KMS-11 (cell line): ENCODE results near the gene UBE2J1.
A peak's percentile ranks its signal among the peaks of the same experiment; 100 is the strongest.

Experiments
- H2AFZ ChIP-seq: fragments of 200-600 bp; sonication (generic); 2 replicates; pipeline ENCODE4 v1.6.1; 2016; ENCODE audit warnings: antibody characterized with exemption, mixed run types, low read depth
- H3K27ac ChIP-seq: fragments of 200-600 bp; sonication (generic); 2 replicates; pipeline ENCODE4 v1.6.1; 2016; ENCODE audit warnings: mild to moderate bottlenecking, mixed run types
- H3K27me3 ChIP-seq: fragments of 200-600 bp; sonication (generic); 2 replicates; pipeline ENCODE4 v1.6.1; 2017; ENCODE audit warnings: mild to moderate bottlenecking, low read depth, mixed run types, moderate library complexity; ENCODE audit not compliant: insufficient read depth
- H3K36me3 ChIP-seq: fragments of 200-600 bp; sonication (generic); 2 replicates; pipeline ENCODE4 v1.6.1; 2017; ENCODE audit warnings: mild to moderate bottlenecking, mixed run types; ENCODE audit not compliant: insufficient read depth
- H3K4me1 ChIP-seq: fragments of 200-600 bp; sonication (generic); 2 replicates; pipeline ENCODE4 v1.6.1; 2016; ENCODE audit warnings: mild to moderate bottlenecking, low read depth, mixed run types; ENCODE audit not compliant: poor library complexity, severe bottlenecking
- H3K4me2 ChIP-seq: fragments of 200-600 bp; sonication (generic); 2 replicates; pipeline ENCODE4 v1.7.0; 2016; ENCODE audit warnings: mild to moderate bottlenecking, mixed run types
- H3K4me3 ChIP-seq: fragments of 200-600 bp; sonication (generic); IDR thresholded peaks from 2 replicates; pipeline ENCODE4 v1.6.1; 2017; ENCODE audit warnings: low read depth, low read length, mixed read lengths; ENCODE audit not compliant: insufficient read depth
- H3K79me2 ChIP-seq: fragments of 200-600 bp; sonication (generic); 2 replicates; pipeline ENCODE4 v1.6.1; 2016; ENCODE audit warnings: low read depth, mixed run types; ENCODE audit not compliant: insufficient read depth
- H3K9ac ChIP-seq: fragments of 200-600 bp; sonication (generic); 2 replicates; pipeline ENCODE4 v1.6.1; 2016; ENCODE audit warnings: mild to moderate bottlenecking, mixed run types
- H4K20me1 ChIP-seq: fragments of 200-600 bp; sonication (generic); 2 replicates; pipeline ENCODE4 v1.6.1; 2016; ENCODE audit warnings: mild to moderate bottlenecking, mixed run types; ENCODE audit not compliant: insufficient read depth
- TF ChIP-seq, protein P1 (sequence below): fragments of 200-600 bp; sonication (generic); conservative IDR thresholded peaks from 2 replicates; pipeline ENCODE4 v1.6.1; 2017; ENCODE audit warnings: low read depth, mild to moderate bottlenecking, antibody characterized with exemption, low read length, moderate library complexity, mixed read lengths

UBE2J1 gene

DNA sequence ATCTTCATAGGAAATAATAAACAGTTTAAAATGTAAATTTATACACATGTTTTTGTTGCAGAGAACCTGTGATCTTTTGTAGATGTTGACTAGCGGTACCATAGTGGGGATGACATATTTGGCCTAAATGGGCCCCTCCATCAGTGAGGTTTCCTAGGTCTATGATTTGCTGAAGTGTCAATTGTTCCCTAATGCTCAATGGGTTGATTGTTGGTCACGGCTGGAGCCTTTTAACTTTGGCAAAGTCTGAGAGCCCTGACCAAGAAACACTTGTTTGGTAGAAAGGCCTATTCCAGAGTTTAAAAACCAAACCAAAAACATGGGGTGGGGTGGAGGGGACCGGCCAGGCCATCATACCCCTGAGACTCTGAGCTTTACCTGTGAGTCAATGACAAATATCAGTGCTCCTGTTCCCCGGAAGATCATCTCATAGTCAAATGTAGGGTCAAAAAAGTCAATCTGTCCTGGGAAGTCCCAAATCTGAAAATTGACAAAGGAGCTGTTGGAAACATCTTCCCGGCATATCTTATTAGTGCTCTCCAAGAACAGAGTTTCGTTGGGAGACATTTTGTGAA lies 34.5 kb upstream of the UBE2J1 start:
- peak overlapping the region; percentile 43; the same call in 1 of the 2 replicates for H3K4me2 ChIP-seq
- TF ChIP-seq, protein P1, sequence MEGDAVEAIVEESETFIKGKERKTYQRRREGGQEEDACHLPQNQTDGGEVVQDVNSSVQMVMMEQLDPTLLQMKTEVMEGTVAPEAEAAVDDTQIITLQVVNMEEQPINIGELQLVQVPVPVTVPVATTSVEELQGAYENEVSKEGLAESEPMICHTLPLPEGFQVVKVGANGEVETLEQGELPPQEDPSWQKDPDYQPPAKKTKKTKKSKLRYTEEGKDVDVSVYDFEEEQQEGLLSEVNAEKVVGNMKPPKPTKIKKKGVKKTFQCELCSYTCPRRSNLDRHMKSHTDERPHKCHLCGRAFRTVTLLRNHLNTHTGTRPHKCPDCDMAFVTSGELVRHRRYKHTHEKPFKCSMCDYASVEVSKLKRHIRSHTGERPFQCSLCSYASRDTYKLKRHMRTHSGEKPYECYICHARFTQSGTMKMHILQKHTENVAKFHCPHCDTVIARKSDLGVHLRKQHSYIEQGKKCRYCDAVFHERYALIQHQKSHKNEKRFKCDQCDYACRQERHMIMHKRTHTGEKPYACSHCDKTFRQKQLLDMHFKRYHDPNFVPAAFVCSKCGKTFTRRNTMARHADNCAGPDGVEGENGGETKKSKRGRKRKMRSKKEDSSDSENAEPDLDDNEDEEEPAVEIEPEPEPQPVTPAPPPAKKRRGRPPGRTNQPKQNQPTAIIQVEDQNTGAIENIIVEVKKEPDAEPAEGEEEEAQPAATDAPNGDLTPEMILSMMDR = no peak
- H3K27me3 ChIP-seq = no peaks in the 10 kb centered on the region
- H3K9ac ChIP-seq = no peak overlapping the region; the same call in 1 of the 2 replicates
- H3K4me3 ChIP-seq = no peak overlapping the region
- H3K36me3 ChIP-seq = no peaks in the 10 kb centered on the region
- no peaks in the 10 kb centered on the region for H4K20me1 ChIP-seq
- H3K27ac ChIP-seq = peak overlapping the region; percentile 14; the same call in 1 of the 2 replicates
- H2AFZ ChIP-seq = no peak overlapping the region
- H3K79me2 ChIP-seq = no peaks in the 10 kb centered on the region; the same call in 1 of the 2 replicates
- peaks cover 59% of the 10 kb centered on the region for H3K4me1 ChIP-seq

DNA sequence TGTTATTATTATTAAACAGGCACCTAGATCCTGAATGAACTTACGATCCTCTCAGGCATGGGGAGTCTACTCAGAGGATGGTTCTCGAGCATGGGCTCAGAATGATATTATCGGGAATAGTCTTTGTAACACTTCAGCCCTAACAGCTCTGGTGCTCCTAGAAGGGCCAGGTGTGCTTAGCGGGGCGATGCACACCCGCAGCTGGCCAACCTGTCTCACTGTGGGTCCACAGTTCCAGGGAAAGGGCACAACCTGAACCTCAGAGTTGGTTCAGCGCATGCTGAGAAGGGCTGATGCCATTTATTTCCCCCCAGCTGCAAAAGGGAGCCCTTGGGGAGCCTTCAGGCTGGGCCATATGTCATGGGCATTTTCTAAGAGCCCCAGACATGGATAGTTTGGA lies 33.3 kb upstream of the UBE2J1 start:
- TF ChIP-seq, protein P1 = no peak
- H3K9ac ChIP-seq = no peak overlapping the region
- no peak overlapping the region for H3K4me3 ChIP-seq
- no peaks in the 10 kb centered on the region for H3K27me3 ChIP-seq
- no peak overlapping the region for H3K27ac ChIP-seq
- H3K79me2 ChIP-seq = no peaks in the 10 kb centered on the region; the same call in 1 of the 2 replicates
- peak overlapping the region; percentile 33; the same call in 1 of the 2 replicates for H3K4me2 ChIP-seq
- no peaks in the 10 kb centered on the region for H3K36me3 ChIP-seq
- H2AFZ ChIP-seq = no peak overlapping the region
- peaks cover 59% of the 10 kb centered on the region for H3K4me1 ChIP-seq
- no peaks in the 10 kb centered on the region for H4K20me1 ChIP-seq

DNA sequence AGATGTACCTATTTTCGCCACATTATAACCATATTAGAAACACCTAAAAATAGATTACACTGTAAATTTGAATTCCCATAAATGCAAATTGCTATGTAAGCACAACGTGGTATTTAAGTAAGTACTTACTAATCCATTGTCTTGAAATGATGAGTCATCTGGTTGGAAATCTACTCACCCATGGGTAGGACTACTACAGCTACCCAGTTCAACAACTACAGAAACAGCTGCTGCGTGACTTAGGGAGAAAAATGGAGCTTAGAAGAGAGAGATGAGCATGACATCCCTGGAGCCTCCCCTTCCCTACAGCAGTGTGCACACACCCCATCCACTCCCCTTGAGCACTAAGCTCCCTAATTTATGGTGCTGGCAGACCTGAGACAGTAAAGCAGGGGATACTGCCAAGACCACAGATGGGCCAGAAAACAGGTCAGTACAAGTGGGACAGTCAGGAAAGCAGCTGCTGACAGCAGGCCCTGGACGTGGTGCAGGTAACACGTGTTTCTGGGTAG lies 32.7 kb upstream of the UBE2J1 start:
- no peak overlapping the region for H3K27ac ChIP-seq
- H3K27me3 ChIP-seq = no peaks in the 10 kb centered on the region
- peaks cover 57% of the 10 kb centered on the region for H3K4me1 ChIP-seq
- H3K4me2 ChIP-seq = peak overlapping the region; percentile 33; the same call in 1 of the 2 replicates
- TF ChIP-seq, protein P1 = no peak
- no peak overlapping the region for H2AFZ ChIP-seq
- H3K36me3 ChIP-seq = no peaks in the 10 kb centered on the region
- no peak overlapping the region for H3K9ac ChIP-seq
- no peaks in the 10 kb centered on the region; the same call in 1 of the 2 replicates for H3K79me2 ChIP-seq
- no peaks in the 10 kb centered on the region for H4K20me1 ChIP-seq
- no peak overlapping the region for H3K4me3 ChIP-seq

DNA sequence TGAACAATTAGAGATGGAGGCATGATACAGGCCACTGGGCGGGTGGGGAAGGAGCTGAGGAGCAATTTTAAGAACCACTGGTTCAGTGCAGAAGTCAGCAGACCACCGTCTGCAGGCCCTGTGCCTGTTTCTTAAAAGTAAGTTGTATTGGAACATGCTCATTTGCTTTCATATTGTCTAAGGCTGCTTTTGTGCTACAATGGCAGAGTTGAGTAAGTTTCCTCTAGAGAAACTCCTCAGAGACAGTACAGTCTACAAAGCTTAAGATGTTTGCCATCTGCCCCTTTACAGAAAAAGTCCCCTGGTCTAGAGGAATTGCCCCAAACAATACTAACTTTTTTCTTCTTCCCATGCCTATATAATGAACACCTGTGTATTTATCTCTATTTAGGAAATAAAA lies 28.5 kb upstream of the UBE2J1 start:
- H3K4me2 ChIP-seq = no peak overlapping the region
- H4K20me1 ChIP-seq = no peaks in the 10 kb centered on the region
- H3K79me2 ChIP-seq = no peaks in the 10 kb centered on the region
- TF ChIP-seq, protein P1 = no peak
- H3K27me3 ChIP-seq = no peaks in the 10 kb centered on the region
- H2AFZ ChIP-seq = no peak overlapping the region
- H3K4me1 ChIP-seq = peaks cover 37% of the 10 kb centered on the region
- no peak overlapping the region for H3K9ac ChIP-seq
- no peak overlapping the region for H3K27ac ChIP-seq
- no peak overlapping the region for H3K4me3 ChIP-seq
- H3K36me3 ChIP-seq = no peaks in the 10 kb centered on the region
